Measurements from ENCODE around the gene ATP5PF.

The ATP5PF gene

DNA sequence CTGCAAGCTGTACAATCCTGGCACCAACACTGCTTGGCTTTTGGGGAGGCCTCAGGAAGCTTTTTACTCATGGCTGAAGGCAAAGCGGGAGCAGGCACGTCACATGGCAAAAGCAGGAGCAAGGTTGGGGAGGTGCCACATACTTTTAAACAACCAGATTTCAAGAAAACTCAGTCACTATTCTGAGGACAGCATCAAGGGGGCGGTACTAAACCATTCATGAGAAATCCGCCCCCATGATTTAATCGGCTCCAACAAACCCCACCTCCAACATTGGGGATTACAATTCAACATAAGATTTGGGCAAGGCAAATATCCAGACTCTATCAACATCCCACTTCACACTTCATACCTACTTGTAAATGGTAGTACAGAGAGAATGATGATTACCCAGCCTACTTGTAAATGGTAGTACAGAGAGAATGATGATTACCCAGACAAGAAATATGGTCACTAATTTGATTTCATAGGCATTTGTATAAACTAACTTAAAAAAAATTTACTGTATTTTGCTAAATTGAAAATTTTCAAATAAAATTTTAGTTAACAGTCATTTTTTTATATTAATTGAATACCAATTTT, 24.9 kb downstream of the ATP5PF start:
- no peak overlapping the region for H3K4me2 ChIP-seq (ENCODE audit: insufficient read depth, low read length)
- no peak for DNase-seq
- H3K79me2 ChIP-seq (ENCODE audit: insufficient read depth, low read length), result no peaks in the 10 kb centered on the region
- H3K4me3 ChIP-seq (ENCODE audit: low read depth in 1 of 2, low read length in 2 of 2), result no peak overlapping the region
- no peak overlapping the region for H3K27ac ChIP-seq (ENCODE audit: low read length)
- H2AFZ ChIP-seq (ENCODE audit: low read depth, low read length), result no peak overlapping the region
- H3K9ac ChIP-seq (ENCODE audit: low read depth, low read length), result no peak overlapping the region
- H3K9me3 ChIP-seq (ENCODE audit: insufficient read depth, low read length, severe bottlenecking), result no peaks in the 10 kb centered on the region
- no peaks in the 10 kb centered on the region for H3K36me3 ChIP-seq (ENCODE audit: insufficient read depth, low read length)
- no peak for ATAC-seq (ENCODE audit: insufficient read depth, low read depth)
- no peaks in the 10 kb centered on the region for H3K4me1 ChIP-seq (ENCODE audit: insufficient read depth, low read length)
- no peaks in the 10 kb centered on the region for H4K20me1 ChIP-seq (ENCODE audit: insufficient read depth, low read length)
- TF ChIP-seq, protein P1, sequence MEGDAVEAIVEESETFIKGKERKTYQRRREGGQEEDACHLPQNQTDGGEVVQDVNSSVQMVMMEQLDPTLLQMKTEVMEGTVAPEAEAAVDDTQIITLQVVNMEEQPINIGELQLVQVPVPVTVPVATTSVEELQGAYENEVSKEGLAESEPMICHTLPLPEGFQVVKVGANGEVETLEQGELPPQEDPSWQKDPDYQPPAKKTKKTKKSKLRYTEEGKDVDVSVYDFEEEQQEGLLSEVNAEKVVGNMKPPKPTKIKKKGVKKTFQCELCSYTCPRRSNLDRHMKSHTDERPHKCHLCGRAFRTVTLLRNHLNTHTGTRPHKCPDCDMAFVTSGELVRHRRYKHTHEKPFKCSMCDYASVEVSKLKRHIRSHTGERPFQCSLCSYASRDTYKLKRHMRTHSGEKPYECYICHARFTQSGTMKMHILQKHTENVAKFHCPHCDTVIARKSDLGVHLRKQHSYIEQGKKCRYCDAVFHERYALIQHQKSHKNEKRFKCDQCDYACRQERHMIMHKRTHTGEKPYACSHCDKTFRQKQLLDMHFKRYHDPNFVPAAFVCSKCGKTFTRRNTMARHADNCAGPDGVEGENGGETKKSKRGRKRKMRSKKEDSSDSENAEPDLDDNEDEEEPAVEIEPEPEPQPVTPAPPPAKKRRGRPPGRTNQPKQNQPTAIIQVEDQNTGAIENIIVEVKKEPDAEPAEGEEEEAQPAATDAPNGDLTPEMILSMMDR (IDR thresholded peaks at IDR 0.05; ENCODE audit: borderline replicate concordance, extremely low read depth, low read length, poor library complexity, severe bottlenecking), result no peak
- TF ChIP-seq EZH2 (IDR thresholded peaks at IDR 0.05; ENCODE audit: borderline replicate concordance, low read depth, low read length, severe bottlenecking), result no peak
- no peaks in the 10 kb centered on the region for H3K27me3 ChIP-seq (ENCODE audit: insufficient read depth, low read length, poor library complexity)

DNA sequence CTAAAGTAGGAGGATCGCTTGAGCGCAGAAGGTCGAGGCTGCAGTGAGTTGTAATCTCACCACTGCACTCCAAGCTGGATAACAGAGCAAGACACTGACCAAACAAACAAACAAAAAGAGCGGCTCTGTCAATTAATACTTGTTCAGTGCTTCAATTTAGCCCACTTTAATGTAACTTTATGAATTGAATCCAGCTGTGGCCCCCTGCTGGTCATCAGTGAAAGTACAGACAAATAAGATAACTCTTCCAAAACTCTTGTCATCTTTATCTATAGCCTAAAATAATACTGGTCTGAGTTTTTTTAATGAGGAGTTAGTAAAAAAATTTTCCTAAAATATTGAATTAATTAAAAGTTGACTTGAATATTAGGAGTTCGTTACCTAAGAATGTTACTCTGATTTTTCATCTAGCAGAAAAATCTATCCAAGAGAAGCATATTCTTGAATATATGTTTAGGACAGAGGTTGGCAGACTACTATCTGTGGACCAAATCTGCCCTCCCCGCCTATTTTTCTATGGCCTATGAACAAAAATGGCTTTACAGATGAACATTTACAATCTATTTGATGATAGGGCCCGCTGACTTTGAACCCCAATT, 26.1 kb downstream of the ATP5PF start:
- Histone ChIP-seq H3K27ac (ENCODE audit: low read length) (no peak overlapping the region), H3K4me3 (ENCODE audit: low read depth in 1 of 2, low read length in 2 of 2) (no peak overlapping the region), H3K79me2 (ENCODE audit: insufficient read depth, low read length) (no peaks in the 10 kb centered on the region), H3K9me3 (ENCODE audit: insufficient read depth, low read length, severe bottlenecking) (no peaks in the 10 kb centered on the region), H4K20me1 (ENCODE audit: insufficient read depth, low read length) (no peaks in the 10 kb centered on the region), H3K9ac (ENCODE audit: low read depth, low read length) (no peak overlapping the region), H3K36me3 (ENCODE audit: insufficient read depth, low read length) (no peaks in the 10 kb centered on the region), H2AFZ (ENCODE audit: low read depth, low read length) (peak overlapping the region; percentile 41; the same call in 1 of the 2 replicates), H3K4me2 (ENCODE audit: insufficient read depth, low read length) (no peak overlapping the region), H3K4me1 (ENCODE audit: insufficient read depth, low read length) (no peaks in the 10 kb centered on the region), H3K27me3 (ENCODE audit: insufficient read depth, low read length, poor library complexity) (no peaks in the 10 kb centered on the region)
- peak; percentile 64; the same call in 2 of the 3 replicates for ATAC-seq (ENCODE audit: insufficient read depth, low read depth)
- peak; percentile 42 for DNase-seq
- TF ChIP-seq EZH2 (IDR thresholded peaks at IDR 0.05; ENCODE audit: borderline replicate concordance, low read depth, low read length, severe bottlenecking), result no peak
- TF ChIP-seq, protein P1 (IDR thresholded peaks at IDR 0.05; ENCODE audit: borderline replicate concordance, extremely low read depth, low read length, poor library complexity, severe bottlenecking), result peak; percentile 79

DNA sequence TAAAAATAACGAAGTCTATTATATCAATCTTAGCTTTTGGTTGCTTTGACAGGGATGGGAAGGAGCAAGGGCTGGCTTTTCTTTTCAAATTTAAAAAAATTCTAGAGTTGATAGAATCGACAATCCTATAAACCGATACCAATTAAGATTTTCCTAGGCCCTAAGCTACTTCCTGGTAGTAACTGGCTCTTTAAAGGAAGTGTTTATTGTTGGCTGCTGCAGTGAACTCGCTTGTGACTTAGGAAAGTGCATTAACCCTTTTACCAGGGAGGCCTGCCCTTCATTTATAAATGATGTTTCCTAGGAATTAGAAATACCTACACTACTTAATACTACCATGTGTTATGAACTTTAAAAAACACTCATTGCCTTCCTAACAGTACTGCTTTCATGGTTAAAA, 33.2 kb downstream of the ATP5PF start:
- TF ChIP-seq, protein P1 (IDR thresholded peaks at IDR 0.05; ENCODE audit: borderline replicate concordance, extremely low read depth, low read length, poor library complexity, severe bottlenecking), result no peak
- TF ChIP-seq EZH2 (IDR thresholded peaks at IDR 0.05; ENCODE audit: borderline replicate concordance, low read depth, low read length, severe bottlenecking), result no peak
- no peak overlapping the region for H3K27ac ChIP-seq (ENCODE audit: low read length)
- H3K9ac ChIP-seq (ENCODE audit: low read depth, low read length), result no peak overlapping the region

More for the DNA sequence above, 33.2 kb downstream of the ATP5PF start:
- no peaks in the 10 kb centered on the region for H3K9me3 ChIP-seq (ENCODE audit: insufficient read depth, low read length, severe bottlenecking)
- H3K27me3 ChIP-seq (ENCODE audit: insufficient read depth, low read length, poor library complexity), result no peaks in the 10 kb centered on the region
- H3K4me1 ChIP-seq (ENCODE audit: insufficient read depth, low read length), result no peaks in the 10 kb centered on the region
- H2AFZ ChIP-seq (ENCODE audit: low read depth, low read length), result no peak overlapping the region; the same call in 1 of the 2 replicates
- H3K4me3 ChIP-seq (ENCODE audit: low read depth in 1 of 2, low read length in 2 of 2), result no peak overlapping the region
- H3K4me2 ChIP-seq (ENCODE audit: insufficient read depth, low read length), result no peak overlapping the region
- no peaks in the 10 kb centered on the region for H3K79me2 ChIP-seq (ENCODE audit: insufficient read depth, low read length)
- no peaks in the 10 kb centered on the region for H4K20me1 ChIP-seq (ENCODE audit: insufficient read depth, low read length)
- DNase-seq, result no peak
- H3K36me3 ChIP-seq (ENCODE audit: insufficient read depth, low read length), result no peaks in the 10 kb centered on the region
- no peak for ATAC-seq (ENCODE audit: insufficient read depth, low read depth)
